GM19239 (cell line): ENCODE results near the gene NPLOC4.
A peak's percentile ranks its signal among the peaks of the same experiment; 100 is the strongest.
"Not testable (repeated sequence)": the region's sequence is repeated elsewhere in the genome, so short reads cannot be mapped to it uniquely, and the experiment has no call there.

Experiments
- DNase-seq: peaks from one replicate; pipeline ENCODE4 v3.0.0; 2011; ENCODE audit warnings: low spot score; ENCODE audit not compliant: insufficient read length
- FAIRE-seq: peaks from 2 replicates; lab custom pipeline; 2011; peaks lifted over from hg19 to GRCh38; lab: Jason Lieb, UNC

Gene NPLOC4

DNA sequence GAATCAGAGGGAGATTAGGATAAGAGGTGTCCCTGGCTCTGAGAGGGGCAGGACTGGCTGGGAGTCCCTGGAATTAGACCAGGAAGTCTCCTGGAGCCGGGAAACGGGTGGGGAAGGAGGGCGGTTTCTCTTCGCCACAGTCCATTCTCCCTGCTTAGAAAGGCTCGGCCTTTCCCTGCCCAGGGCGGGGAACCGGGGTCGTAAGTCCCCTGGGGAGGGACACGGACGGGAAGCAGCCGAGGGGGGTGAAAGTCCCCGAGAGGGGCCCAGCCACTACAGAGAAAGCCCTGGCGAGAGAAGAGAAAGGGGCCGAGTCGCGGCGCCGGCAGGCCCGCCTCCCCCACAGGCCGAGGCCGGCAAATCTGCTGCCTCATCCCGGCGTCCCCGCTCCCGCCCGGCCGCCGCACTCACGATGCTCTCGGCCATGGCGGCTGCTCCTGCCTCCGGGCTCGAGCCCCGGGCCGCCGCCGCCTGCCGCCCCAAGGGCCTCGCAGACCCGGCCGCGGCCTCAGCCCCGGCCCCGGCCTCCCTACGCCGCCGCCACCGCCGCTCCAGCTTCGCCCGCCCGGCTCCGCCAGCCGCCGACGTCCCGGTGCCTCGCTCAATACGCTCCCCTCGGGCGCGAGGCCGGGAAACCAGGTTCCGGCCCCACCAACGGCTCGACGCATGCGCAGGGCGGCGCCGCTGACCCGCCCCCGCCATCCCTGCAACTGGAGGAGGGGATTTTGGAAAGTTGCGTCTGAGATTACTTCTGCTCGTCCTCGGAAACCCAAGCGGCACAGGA lies at the start of gene NPLOC4, which contains the start of gene TSPAN10:
Gene NPLOC4 (minus strand): TSS at position 608 of the 784 bp plus-strand sequence. CDS start 182 bp downstream, at position 426.
Gene TSPAN10 (plus strand): TSS at position 692 of the 784 bp plus-strand sequence. CDS start 5,217 bp downstream, outside the sequence.
- FAIRE-seq = peak; percentile 81

DNA sequence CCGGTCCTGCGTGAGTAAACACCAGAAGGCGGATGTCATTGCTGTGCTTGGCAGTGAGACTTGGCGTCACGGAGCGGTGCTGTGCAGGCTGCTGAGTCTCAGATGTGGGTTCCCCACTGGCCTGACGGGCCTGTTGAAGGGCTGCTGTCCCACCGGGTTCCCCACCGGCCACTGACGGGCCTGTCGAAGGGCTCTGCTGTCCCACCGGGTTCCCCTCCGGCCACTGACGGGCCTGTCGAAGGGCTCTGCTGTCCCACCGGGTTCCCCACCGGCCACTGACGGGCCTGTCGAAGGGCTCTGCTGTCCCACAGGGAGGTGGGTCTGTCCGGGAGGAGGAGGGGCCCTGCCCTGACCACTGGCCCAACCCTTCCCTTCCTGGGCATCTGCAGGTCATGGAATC lies 49.7 kb upstream of the NPLOC4 start:
- FAIRE-seq = no peak
- no peak for DNase-seq

More for the DNA sequence above, at the start of gene NPLOC4, which contains the start of gene TSPAN10:
- peak; percentile 97 for DNase-seq

GRCh38 chr17:81685108-81685507 lies 48.2 kb upstream of the NPLOC4 start:
- no peak for DNase-seq
- no peak for FAIRE-seq

GRCh38 chr17:81684442-81684911 lies 47.6 kb upstream of the NPLOC4 start:
- DNase-seq (peak; percentile 39), FAIRE-seq (no peak)

DNA sequence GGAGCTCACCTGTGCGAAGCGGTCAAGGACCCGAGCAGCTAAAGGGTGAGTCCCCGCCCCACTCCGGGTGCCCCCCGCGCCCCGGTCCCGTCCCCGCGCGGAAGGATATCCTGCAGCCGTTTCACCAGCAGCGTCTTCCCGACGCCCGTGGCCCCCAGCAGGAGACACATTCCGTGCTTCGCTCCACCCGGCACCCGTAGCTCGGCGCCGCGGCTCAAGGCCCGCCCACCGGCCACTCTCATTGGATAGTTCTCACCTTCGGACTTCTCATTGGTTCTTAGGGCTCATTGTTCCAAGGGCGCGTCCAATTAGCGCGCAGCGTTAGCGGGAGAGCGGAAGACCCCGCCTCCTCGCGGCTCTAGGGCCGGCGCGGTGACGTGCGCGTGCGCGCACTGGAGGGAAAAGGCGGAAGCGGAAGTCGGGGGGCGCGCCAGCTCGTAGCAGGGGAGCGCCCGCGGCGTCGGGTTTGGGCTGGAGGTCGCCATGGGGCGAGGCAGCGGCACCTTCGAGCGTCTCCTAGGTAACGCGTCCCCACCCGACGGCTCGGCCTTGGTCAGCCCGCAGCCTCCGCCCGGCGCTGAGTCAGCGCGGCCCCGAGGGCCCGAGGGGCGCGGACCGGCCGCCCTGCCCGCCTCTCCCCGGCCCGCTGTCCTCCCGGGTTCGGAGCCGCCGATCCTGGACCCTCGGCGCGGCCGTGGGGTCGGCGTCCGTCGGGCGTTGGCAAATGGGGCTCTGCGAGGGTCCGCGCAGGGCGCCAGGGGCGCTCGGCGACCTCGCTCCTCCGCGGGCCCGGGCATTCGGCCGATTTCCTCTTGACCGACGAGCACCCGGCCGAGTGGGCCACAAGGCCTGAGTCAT lies 46.9 kb upstream of the NPLOC4 start, which contains the start of the genes ARL16 and HGS:
Gene ARL16 (minus strand): TSS at position 214 of the 858 bp plus-strand sequence. CDS start 44 bp downstream, at position 170.
Gene HGS (plus strand): TSS at position 428 of the 858 bp plus-strand sequence. CDS start 56 bp downstream, at position 484.
- FAIRE-seq (peak; percentile 98), DNase-seq (peak; percentile 99)

- no peak for FAIRE-seq
- DNase-seq = no peak
Measured at GRCh38 chr17:81683208-81683583, 46.3 kb upstream of the NPLOC4 start.

DNA sequence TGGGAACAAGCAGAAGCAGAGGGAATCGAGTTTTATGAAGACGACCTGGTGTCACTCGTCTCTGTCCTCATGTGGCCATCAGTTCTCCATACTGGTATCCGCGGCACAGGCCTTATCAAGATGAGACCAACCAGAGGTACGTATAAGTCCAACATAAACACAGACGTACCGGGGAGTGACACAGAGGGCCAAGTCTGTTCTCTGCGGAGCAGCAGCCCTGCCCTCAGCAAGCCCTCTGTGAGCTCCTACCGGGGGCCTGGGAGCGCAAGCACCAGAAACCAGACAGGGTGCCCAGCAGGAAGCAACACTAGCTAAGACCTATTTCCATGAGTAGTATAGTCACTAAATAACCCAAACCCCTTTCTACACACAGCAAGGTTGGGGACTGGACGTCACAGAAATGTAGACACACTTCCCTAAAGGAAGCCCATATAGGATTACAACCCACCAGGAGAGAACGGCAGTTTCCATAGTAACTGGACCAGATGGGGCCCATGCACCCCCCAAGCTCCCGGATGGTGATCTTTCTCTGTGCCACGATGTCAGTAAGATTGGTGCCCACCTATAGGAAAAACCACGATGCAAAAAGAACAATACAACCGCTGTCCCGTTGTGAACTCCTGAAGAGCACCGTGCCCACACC lies 45.8 kb upstream of the NPLOC4 start:
- DNase-seq = no peak
- peak; percentile 23 for FAIRE-seq

GRCh38 chr17:81681672-81682071 lies 44.8 kb upstream of the NPLOC4 start:
- DNase-seq (no peak), FAIRE-seq (no peak)

DNA sequence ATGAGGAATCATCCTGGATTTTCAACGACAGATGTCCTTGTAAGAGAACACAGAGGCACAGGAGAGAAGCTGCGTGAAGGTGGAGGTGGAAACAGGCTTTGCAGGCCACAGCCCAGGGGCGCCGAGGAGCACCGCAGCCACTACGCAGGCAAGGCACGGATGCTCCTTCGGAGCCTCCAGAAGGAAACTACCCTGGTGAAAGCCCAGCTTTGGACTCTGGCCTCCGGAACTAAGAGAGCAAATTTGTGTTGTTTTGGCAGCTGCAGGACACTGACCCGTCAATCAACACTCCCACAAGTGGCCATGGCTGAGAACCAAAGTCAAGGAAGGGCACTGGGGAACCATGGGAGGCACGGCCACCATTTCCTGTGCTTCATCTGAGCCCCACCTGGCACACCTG lies 43.2 kb upstream of the NPLOC4 start:
- no peak for DNase-seq
- FAIRE-seq = no peak

DNA sequence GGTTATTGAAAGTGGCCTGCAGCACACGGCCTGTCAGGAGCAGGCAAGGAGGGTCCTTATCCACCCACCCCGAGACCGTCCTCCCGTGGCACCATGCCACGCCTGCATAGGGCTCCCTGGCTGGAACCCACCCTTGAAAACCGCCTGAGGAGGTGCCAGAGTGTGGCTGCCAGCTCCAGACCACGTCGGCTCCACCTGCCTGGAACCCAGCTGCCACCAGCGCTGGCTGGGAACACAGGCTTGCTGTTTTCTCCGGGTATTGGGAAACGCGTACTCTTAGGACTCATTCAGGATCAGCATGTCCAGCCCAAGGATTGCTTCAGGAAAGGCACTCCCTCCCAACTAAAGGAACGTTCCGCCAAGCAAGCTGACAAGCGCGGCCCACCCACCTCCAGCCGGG lies 40.0 kb upstream of the NPLOC4 start:
- no peak for DNase-seq
- FAIRE-seq = no peak

DNA sequence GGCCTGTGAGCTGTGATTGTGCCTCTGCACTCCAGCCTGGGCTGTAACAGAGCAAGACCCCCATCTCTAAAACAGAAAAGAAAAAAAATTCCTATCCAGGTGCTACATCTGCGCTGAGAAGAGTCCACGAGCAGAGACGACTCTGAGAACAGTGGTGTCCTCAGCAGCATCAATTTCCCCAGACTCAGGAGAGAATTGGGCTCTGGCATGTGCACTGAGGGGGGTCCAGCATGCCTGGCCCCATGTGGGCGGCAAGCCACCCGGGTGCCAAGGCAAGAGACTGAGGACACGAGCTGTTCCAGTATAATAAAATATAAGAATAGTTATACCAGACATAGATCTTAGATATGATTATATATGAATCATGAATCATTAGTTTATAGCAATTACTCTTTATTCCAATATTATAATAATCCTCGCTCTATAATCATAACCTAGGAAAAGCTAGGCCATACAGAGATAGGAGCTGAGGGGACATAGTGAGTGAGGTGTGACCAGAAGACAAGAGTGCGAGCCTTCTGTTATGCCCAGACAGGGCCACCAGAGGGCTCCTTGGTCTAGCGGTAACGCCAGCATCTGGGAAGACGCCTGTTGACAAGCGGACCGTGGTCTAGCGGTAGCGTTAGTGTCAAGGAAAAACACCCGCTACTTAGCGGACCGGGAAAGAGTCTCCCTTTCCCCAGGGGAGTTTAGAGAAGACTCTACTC lies 38.8 kb upstream of the NPLOC4 start:
- FAIRE-seq = peak; percentile 75
- not testable (repeated sequence) for DNase-seq

DNA sequence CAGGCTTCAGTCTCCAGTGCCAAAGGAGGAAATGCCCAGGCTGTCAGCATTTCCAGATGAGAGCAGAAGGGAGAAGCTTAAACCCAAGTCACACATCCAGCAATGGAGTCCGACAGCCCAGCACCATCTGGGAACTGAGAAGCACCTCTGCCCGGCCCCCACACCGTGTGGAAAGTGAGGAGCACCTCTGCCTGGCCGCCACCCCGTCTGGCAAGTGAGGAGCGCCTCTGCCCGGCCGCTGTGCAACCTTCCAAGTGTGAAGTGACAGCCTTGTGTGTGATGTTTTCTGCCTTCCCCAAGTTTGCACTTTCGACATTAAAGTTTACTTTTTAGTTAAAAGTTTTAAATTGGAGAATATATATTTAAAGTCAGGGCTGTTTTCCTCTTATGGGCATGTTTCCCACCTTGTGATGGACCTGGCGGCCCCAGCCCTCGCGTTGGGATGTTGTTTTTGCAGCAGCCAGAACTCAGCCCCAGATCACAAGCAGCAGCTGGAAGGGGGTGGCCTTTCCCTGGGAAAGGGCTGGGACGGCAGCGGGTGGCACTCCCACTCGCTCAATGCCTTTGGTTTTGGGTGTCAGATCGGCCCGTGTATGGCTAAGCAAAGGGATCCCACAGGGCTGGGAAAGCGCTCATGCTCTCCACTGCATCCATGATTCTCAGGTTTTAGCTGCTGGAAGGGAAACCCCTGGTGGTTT lies 36.8 kb upstream of the NPLOC4 start:
- FAIRE-seq (no peak), DNase-seq (no peak)

GRCh38 chr17:81672954-81673353 lies 36.0 kb upstream of the NPLOC4 start:
- FAIRE-seq = no peak
- no peak for DNase-seq

- DNase-seq = no peak
Measured at GRCh38 chr17:81672504-81672903, 35.6 kb upstream of the NPLOC4 start.

GRCh38 chr17:81667754-81668153 lies 30.8 kb upstream of the NPLOC4 start:
- FAIRE-seq (no peak), DNase-seq (no peak)

More at GRCh38 chr17:81672504-81672903, 35.6 kb upstream of the NPLOC4 start:
- FAIRE-seq = no peak

GRCh38 chr17:81666342-81667191 lies 29.7 kb upstream of the NPLOC4 start, which contains the start of the genes CCDC137 and OXLD1:
Gene CCDC137, plus strand, starts transcription at chr17:81666737. Its CDS starts 30 bp downstream, at chr17:81666767.
Gene OXLD1, minus strand, starts transcription at chr17:81666605. Its CDS starts 28 bp downstream, at chr17:81666577.
- FAIRE-seq (peak; percentile 95), DNase-seq (peak; percentile 97)

- FAIRE-seq (no peak), DNase-seq (no peak)
Measured at GRCh38 chr17:81666092-81666341, 29.1 kb upstream of the NPLOC4 start.
